Erythroblast (primary cell): ENCODE results near the gene CSAD.

Experiments used
- DNase-seq, 2 experiments: peaks; one replicate each; lab custom pipeline; 2025; lab: John Stamatoyannopoulos, UW
- GATA1 ChIP-seq: IDR thresholded peaks from 2 replicates; pipeline ENCODE4 v1.6.1; 2011; ENCODE audit warnings: low read depth, mild to moderate bottlenecking, control low read depth, low read length, moderate library complexity
- POLR2A ChIP-seq: IDR thresholded peaks from 2 replicates; pipeline ENCODE4 v1.6.1; 2011; ENCODE audit warnings: mild to moderate bottlenecking, low read length

CSAD gene

DNA sequence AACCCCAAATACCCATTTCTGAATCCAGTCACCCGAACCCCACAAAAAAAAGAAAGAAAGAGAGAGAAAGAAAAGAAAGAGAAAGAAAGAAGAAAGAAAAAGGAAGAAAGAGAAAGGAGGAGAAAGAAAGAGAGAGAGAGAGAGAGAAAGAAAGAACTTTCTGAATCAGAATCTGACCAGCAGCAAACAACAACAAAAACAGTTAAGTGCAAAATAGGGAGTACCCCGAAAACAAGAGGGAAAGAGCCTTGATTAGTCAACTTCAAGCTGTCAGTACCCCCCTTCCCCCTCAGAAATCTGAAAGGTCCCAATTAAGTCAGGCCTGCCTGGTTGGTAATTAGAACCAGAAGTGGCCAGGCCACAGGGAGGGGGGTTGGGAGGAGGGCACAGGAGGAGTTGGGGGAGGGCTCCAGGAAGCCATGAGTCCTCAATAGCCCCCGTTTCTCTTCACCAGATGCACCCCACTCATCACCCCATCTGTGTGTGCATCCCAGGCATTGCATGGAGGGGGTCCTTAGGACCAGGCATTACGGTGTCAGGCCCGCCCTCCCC, 41.5 kb upstream of the CSAD start:
- TF ChIP-seq POLR2A (no peak), GATA1 (no peak)
- DNase-seq = no peak

DNA sequence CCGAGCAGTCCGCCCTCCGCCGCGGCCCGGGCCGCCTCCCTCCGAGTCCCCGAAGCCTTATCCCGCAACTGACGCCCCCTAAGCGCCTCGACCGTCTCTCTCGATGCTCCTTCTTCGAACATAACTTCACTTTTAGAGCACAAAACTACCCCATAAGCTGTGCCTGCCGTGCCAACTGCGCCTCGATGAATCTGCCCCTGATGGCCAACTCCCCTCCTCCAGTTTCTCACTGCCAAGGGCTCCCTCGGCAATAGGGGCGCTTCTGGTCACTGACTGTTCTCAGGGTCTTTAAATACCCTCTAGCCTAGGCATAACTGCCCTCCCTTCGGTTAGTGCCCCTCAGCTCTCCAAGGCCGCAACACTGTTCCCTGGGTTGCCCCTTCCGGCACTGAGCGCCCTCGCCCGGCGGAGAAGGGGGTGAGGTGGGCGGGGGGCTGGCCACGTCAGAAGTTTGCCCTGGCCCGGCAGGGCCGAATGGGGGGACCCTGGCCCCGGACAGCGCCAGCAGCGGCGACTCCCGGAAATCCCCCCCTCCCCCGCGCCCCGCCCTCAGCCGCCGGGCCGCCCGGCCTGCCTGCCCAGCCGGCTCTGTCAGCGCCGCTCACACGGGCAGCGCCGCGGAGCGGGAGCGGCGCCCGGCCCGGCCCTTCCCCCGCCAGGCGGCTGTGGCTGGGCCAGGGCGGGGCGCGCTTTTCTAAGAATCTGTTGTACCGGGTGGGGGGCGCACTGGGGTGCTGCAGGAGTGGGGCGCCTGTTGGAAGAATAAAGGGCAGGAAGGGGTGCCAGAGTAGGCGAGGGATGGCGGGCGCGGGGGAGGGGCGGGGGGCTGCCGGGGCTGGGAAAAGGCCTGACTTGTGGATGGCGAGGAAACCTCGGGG, 40.7 kb upstream of the CSAD start:
- TF ChIP-seq GATA1 = no peak
- TF ChIP-seq POLR2A = peak; percentile 42
- peak; percentile 60 to 71 for DNase-seq

DNA sequence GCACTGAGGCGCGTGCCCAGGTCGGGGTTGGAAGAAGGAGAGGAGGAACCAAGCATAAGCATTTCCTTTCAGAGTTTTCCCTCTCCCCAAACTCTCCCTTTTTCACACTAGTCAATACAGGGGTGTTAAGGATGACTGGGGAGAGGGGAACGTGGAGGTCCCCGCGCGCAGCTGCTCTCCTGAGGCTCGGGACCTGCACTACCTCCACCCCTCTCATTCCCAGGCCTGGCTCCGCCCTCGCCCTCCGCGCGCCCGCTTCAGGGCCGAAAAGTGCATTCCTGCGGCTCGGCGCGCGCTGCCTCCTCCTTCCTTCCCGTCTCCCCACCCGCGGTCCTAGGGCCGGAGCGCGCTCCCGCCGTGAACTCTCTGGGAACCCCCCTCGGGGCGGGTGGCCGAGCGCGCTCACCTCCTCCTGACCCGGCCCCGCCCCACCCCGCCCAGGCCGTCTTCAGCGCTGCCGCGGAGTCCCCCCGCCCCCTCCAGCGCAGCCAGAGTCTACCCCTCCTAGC, 40.0 kb upstream of the CSAD start:
- TF ChIP-seq GATA1 = no peak
- TF ChIP-seq POLR2A = no peak

DNA sequence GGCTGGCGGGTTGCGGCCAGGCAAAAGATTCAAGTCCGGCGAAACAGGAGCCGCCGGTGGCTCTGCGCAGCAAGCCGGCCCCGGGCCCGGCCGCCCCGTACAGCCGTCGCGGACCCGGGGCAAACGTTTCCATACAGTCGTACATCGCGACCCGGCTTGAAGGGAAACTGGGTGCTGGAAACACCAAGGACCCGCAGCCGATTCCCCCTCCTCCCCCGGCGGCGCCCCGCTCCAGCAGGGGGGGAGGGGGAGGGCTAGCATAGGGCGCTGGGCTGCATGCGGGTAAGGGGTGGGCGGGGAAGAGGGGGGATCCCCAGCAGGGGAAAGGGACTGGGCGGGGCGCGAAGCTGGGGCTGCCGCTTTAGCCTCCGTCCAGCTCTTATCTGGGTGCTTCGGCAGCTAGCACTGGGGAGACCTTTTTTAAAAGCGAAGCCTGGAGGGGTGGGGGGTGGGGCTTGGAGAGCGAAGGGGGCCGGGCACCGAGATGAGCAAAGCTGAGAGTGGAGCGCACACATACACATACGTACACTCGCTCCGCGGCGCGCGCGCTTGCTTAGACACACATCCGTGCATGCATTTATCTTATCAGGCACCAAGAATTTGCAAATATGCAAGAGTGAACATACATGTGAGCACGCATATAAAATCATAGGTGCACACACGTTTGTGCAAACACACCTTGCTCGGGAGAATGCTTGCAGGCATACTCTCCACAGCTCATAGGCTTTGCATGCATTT, 39.4 kb upstream of the CSAD start:
- TF ChIP-seq POLR2A = no peak
- DNase-seq = peak; percentile 62 to 70

More for the DNA sequence above, 40.0 kb upstream of the CSAD start:
- peak; percentile 73 for DNase-seq

DNA sequence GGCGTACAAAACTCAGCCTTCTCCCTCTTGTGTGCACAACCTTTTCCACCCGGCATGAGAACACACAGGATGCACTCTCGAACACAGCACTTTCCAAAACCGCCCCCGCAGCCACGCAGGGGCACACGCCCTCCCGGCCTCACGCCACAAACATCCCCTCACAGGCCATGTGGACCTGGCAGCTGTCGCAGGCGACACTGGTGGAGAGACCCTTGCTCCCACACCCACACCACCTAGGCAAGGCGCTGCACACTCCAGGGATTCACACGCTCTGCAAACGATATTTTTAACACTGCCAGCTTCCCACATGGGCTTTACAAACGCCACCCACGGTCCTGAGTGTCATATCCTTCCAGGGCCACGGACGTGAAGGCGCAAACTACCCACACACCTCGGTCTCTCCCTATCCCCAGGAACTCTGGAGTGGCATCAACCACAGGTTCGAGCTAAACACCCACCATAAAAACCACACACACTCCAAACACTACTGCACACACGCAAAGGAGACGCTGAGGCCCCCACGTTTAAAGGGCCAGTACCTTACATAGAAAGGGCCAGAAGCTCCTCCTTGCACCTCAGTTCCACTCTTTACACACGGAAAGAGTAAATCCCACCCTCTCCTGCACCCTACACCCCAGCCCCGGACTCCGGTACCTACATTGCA, 38.7 kb upstream of the CSAD start:
- no peak for DNase-seq
- TF ChIP-seq GATA1 = no peak

DNA sequence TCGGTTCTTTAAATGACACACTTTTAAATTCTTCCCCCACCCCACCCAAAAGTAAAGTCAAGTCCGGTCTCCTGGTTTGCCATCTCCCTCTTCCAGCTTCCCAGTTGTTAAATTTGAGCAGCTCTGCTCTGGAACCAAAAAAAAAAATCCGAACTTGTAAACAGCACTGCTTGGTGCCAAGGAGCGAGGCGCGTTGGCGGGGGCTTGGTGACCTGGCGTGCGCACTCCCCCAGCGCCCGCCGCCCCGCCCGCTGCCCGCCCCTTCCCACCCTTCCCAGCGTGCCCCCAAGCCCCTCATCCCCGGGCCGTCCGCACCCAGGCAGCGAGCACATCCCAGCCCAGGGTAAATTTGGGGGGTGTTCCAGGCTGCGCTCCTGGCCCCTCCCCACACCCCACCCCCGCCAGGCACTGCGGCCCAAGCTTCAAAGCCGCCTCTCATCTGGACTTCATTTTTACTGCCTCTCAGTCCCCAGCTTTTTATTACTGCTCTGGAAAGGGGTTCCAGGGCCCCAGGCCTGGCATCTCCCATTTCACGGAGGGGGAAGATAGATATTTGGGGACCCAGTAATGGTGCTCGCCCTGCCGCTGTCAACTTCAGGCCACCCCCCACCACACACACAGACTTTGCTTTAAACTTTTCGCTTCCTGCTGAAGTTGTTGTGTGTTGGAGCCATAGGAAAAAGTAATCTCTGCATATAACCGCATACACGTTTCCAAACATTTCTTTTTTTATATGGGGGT, 38.0 kb upstream of the CSAD start:
- no peak for TF ChIP-seq POLR2A
- TF ChIP-seq GATA1 = no peak
- no peak for DNase-seq

DNA sequence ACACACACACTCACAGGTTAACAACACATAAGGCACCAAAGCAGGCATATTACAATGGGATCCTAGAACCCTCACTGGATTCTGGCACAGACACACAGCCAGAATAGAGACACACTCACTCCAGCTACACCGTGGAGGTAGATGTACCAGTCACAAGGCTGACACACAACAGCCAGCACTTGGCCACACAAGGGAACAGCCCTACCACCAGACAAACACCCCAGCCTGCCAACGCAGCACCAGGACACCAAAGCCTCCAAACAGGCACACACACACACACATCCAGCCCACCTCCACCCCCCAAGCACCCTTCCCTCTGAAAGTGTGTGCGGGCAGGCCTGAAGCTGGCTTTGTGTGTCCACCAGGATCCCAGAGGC, 37.2 kb upstream of the CSAD start:
- TF ChIP-seq POLR2A = no peak
- DNase-seq = no peak

DNA sequence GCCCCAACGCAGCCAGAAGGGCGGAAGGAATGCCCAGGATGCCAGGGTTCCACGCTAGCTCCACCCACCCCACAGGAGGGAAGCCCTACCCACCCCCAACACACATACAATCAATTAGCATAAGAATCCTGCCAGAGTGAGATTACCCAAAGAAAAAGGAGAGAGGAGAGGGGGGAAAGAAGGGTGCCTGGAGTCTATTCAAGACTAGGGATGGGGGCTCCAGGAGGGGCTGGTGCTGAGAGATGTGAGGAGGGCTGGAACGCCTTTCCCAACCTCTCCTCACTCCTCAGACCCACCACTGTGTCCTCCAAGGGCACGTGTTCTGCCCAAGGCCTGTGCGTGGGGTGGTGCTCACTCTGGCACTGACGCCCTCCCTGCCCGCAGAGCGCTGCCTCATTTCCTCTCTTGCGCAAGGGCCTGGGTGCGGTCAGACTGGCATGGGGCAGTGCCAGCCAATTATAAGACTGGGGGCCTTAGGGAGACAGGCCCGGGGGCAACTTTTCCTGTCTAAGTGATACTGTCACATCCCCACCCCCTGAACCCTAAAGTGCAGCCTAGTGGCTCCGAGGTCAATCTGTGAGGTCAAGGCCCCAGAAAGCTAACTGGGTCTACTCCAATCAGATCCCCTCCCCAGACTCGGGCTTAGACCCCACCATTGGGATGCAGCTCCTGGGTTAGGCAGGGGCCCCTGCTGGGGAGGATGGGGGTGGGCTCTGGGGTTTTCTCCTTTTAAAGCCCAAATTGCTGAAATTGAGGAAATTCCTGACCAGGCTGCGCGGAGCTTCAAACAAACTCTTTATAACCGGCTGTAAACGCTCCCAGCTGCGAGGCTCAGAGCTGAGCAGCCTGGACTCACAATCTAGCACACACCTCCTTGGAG, 36.6 kb upstream of the CSAD start:
- TF ChIP-seq POLR2A = no peak
- no peak for TF ChIP-seq GATA1
- no peak for DNase-seq

DNA sequence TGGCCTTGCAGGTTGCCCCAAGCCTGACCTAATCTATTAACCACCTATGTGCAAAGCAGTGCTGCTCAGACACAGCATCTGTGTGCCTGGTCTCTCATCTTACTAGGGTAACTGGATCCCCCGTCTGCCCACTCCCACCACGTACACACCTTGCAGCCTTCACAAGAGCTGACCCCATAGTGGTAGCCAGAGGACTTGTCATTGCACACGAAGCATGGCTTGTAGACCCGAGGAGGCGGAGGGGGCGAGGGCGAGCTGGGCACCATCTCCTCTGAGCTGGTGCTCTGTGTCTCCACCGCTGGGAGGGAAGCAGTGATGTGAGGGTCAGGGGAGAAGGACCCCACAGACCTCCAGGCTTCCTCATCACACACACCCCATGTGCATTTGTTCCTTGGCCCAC, 34.8 kb upstream of the CSAD start:
- TF ChIP-seq GATA1 (no peak), POLR2A (no peak)
- no peak for DNase-seq

DNA sequence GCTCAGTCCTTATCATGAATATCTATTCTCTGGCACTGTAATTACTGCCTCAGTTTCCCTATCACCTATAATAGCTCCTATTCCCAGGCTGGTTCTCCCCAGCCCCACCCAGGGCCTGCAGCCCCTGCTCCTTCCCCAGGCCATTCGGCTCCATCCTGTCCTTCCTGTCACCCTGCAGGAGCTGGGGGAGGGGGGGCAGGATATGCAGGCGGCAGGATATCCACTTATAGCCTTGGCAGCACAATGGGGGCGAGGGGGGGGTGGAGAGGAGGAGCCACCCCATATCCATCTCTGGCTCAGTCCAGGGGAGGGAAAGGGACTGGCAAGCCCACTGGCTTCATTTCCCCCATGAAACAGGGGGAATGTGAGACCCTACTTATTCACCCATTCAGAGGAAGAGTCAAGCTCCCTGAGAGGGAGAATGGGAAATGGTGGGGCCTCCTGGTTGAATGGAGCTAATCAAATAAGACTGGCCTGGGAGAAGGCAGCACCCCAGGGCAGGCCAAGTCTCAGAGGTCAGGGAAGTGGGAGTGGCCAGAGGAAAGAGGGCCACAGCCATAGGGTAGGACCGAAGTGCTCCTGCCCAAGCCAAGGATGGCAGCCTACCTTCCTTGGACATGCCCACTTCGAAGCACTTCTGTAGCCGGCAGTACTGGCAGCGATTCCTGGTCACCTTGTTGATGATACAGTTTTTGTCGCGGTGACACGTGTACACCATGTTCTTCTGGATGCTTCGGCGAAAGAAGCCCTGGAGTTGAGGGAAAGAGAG, 34.1 kb upstream of the CSAD start:
- TF ChIP-seq GATA1 (no peak), POLR2A (no peak)
- no peak for DNase-seq

DNA sequence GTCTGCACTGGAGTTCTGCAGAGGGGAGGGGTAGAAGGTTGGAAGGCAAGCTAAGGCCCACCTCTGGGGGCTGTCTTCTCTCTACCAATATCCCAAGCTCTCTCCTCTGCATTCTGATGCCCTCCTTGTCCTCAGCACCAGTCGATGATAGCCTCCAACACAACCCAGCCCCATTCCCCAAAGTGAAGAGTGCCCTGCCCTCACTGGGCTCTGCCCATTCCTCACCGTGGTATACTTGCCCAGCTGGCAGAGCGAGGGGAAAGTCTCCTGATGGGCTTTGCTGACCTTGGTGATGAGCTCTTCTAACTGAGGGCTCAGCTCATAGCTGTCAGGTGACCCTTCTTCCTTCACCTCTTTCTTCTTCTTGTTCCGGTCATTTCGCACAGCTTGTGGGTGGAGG, 33.5 kb upstream of the CSAD start:
- TF ChIP-seq GATA1 (no peak), POLR2A (no peak)
- no peak for DNase-seq

DNA sequence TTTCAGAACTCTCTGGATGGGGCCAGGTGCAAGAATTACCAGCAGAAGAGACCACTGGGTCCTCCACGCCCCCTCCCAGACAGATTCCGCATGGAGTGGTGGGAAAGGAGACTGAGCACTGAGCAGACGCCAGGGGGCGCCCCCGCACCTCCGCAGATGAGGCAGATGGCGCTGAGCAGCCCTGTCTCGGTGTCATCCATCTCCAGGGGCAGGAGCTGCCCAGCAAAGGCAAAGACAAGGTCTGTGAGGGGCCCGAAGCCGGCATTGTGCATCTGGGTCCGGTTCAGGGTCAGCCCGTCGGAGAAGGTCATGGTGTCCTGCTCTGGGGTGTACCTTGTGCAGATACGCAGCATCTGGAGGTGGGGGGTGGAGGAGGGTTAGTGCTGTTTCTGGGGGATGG, 32.6 kb upstream of the CSAD start:
- TF ChIP-seq GATA1 (no peak), POLR2A (no peak)
- peak; percentile 81 to 90 for DNase-seq
